ENCODE data around the gene SURF4.

Gene SURF4

GRCh38 chr9:133351526-133351907 is 24.3 kb downstream of the SURF4 start:
- Mint-ChIP-seq H3K27me3 (ENCODE audit: low read depth, poor library complexity) (no peaks in the 10 kb centered on the region), H3K4me3 (peak overlapping the region; percentile 38), H3K9me3 (no peaks in the 10 kb centered on the region), H3K4me1 (peaks cover 30% of the 10 kb centered on the region), H3K27ac (no peak overlapping the region), H3K36me3 (ENCODE audit: low read depth) (peaks cover 50% of the 10 kb centered on the region)
- no peak for DNase-seq
- TF ChIP-seq CTCF (IDR thresholded peaks at IDR 0.05), result no peak

- H3K27ac Mint-ChIP-seq, result peak overlapping the region; percentile 100
- H3K36me3 Mint-ChIP-seq (ENCODE audit: low read depth), result peaks cover 57% of the 10 kb centered on the region
- H3K4me3 Mint-ChIP-seq, result peak overlapping the region; percentile 63
These were observed 25.8 kb downstream of the SURF4 start for GRCh38 chr9:133349965-133350616.

GRCh38 chr9:133348718-133349573 is 26.9 kb downstream of the SURF4 start:
- peaks cover 63% of the 10 kb centered on the region for H3K36me3 Mint-ChIP-seq (ENCODE audit: low read depth)
- no peak for DNase-seq
- H3K4me1 Mint-ChIP-seq, result peaks cover 37% of the 10 kb centered on the region
- no peaks in the 10 kb centered on the region for H3K27me3 Mint-ChIP-seq (ENCODE audit: low read depth, poor library complexity)
- no peak for TF ChIP-seq CTCF (IDR thresholded peaks at IDR 0.05)
- peak overlapping the region; percentile 97 for H3K4me3 Mint-ChIP-seq
- no peaks in the 10 kb centered on the region for H3K9me3 Mint-ChIP-seq
- peak overlapping the region; percentile 100 for H3K27ac Mint-ChIP-seq

More at GRCh38 chr9:133349965-133350616, 25.8 kb downstream of the SURF4 start:
- H3K27me3 Mint-ChIP-seq (ENCODE audit: low read depth, poor library complexity), result no peaks in the 10 kb centered on the region
- peaks cover 37% of the 10 kb centered on the region for H3K4me1 Mint-ChIP-seq
- DNase-seq, result no peak
- no peak for TF ChIP-seq CTCF (IDR thresholded peaks at IDR 0.05)
- no peaks in the 10 kb centered on the region for H3K9me3 Mint-ChIP-seq

- H3K36me3 Mint-ChIP-seq (ENCODE audit: low read depth), result peaks cover 60% of the 10 kb centered on the region
- peaks cover 37% of the 10 kb centered on the region for H3K4me1 Mint-ChIP-seq
- peak; percentile 93 for DNase-seq
- H3K9me3 Mint-ChIP-seq, result no peaks in the 10 kb centered on the region
- no peak for TF ChIP-seq CTCF (IDR thresholded peaks at IDR 0.05)
- peak within 1 kb of the TSS; percentile 97 for H3K4me3 Mint-ChIP-seq
- H3K27ac Mint-ChIP-seq, result peak within 1 kb of the TSS; percentile 100
- no peaks in the 10 kb centered on the region for H3K27me3 Mint-ChIP-seq (ENCODE audit: low read depth, poor library complexity)
These were observed 27.7 kb downstream of the SURF4 start, which contains the start of the genes MED22 and RPL7A for GRCh38 chr9:133347985-133348717. Gene MED22, minus strand, starts transcription at chr9:133348131. Its CDS starts 1,469 bp downstream, at chr9:133346662. Gene RPL7A, plus strand, starts transcription at chr9:133348218. Its CDS starts 26 bp downstream, at chr9:133348244.

GRCh38 chr9:133347515-133347984 is 28.3 kb downstream of the SURF4 start:
- TF ChIP-seq CTCF (IDR thresholded peaks at IDR 0.05), result no peak
- Mint-ChIP-seq H3K4me3 (peak overlapping the region; percentile 97), H3K9me3 (no peaks in the 10 kb centered on the region), H3K27ac (no peak overlapping the region), H3K27me3 (ENCODE audit: low read depth, poor library complexity) (no peaks in the 10 kb centered on the region), H3K36me3 (ENCODE audit: low read depth) (peaks cover 56% of the 10 kb centered on the region), H3K4me1 (peaks cover 37% of the 10 kb centered on the region)
- DNase-seq, result peak; percentile 59

Data from nephron progenitor cell (in vitro differentiated cells).